Measurements from ENCODE around the gene GRIA4.

GRIA4 gene

DNA sequence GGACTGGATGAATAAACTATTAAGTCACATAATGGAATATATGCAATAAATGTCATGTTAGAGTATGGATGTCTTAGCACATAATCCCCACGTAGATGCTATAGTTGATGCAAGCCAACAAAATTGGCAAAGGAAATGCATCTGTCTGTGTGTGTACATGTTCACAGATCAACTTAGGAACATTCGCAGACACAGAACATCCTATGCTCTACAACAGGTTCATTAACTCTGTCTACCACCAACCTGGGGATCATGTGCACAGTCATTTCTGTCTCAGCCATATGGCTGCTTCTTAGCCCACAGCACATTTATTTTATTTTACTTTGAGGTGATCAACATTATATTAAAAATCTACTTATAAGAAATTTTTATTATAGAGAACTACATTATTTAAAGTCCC lies 407.2 kb downstream of the GRIA4 start:
- DNase-seq, result no peak

DNA sequence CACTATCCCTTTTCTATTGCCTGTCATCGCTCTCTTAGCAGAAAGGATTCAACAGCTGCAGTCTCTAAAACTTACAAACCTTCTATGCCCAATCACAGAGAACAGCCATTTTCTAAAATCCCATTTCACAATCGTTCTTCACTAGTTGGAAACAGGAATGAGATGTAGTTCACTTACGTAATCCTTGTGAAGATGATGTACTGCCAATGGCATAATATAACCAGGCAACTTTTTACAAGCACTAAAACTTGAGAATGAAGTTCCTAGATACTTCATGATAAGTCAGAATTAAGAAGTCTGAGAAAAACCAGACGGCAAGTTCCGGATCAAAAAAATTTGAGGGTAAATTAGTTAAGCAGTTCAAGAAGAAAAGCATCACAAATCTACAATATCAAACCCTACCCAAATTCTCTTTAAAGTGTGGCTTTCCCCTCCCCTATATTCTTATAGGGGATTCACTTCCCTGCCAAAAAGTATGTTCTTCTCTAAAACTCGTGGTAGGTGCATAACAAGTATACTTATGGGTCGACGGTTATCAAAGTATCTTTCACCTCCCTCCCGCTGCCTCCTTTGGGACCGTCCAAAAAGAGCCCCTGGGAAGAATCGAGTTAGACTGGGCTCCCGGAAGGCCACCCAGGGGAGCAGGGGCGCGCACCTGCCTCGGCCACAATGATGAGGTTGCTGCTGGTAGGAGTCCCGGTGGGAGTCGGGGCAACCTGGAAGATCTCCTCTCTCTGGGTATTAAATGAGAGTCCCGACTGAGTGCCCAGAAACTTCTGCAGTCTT lies 411.5 kb downstream of the GRIA4 start:
- peak; percentile 85 for DNase-seq

DNA sequence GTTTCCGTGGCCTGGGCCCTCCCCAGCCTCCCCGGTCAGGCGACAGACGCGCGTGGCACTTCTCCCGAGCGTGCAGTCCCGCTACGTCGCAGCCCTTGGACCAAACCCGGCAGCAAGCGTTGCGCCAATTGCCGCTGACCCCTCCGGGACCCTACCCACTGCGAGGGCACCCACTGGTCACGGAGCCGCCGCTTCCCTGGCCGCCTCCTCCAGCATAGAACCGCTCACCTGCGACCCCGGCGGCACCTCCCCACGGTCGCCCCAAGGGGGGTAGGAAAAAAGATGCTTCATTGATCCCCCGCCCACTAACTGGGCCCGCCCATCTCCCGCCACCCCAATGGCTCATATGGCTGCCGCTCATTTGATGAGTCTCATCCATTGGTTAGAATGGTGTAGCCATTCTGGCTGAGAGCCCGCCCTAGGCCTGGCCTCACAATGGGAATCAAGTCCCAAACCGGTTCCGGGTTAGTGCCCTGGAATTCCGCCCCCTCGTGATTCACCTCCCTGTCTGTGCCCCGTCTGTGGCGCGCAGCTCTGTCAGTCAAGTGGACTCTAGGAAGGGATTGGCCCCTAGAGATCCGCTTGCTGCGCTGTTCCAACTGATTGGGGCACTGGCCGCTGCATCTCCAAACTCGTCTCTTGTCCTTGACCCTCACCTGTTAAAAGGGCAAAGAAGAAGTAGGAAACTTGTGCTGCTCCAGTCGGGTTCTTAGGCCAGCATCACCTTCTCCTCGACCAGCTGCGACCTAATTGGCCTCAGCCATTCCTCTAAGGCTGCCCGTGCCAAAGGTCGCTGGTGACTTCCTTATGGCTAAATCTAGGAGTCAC lies 412.3 kb downstream of the GRIA4 start, which contains the start of gene MSANTD4:
Gene MSANTD4 (minus strand): TSS at position 274 of the 828 bp plus-strand sequence. CDS start 11,323 bp downstream, outside the sequence.
- peak; percentile 99 for DNase-seq

DNA sequence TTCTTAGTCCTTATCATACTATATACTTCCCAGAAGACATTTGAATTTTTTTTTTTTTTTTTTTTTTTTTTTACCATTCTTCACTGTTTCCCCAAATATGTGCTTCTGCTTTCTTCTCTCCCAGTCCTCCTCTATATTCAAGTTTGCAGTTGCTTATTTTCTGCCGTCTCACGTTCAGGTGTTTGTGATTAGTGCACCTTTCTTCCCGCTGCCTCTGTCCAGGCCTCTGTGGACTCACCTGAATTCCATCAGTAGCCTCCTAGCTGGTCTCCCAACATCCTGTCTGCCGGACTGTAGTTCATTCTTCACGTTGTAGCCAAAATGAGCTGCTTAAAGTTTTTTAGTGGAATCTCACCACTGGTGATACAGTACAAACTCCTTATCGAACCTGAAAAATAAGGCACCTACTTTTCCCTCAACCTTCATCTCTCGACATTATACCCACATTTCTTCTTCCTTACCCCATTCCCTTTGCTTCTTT lies 413.0 kb downstream of the GRIA4 start:
- DNase-seq, result no peak

DNA sequence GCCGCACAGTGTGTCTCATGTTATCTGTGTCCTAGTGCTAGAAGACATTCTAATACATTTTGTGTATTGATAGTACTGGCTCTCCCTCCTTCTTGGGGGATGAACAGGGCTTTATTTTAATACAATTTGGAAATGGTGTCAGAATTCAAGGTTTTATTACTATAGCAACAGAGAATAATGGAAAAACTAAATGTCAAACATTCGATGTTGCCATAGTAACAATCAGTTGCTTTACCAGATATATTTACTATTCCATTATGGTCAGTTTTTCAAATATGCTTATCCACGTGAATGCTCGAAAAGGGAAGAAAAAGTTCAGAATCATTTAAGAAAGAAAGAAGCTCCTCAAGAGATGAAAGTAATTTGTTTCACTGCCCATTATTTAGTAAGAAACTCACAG lies 420.7 kb downstream of the GRIA4 start:
- no peak for DNase-seq

DNA sequence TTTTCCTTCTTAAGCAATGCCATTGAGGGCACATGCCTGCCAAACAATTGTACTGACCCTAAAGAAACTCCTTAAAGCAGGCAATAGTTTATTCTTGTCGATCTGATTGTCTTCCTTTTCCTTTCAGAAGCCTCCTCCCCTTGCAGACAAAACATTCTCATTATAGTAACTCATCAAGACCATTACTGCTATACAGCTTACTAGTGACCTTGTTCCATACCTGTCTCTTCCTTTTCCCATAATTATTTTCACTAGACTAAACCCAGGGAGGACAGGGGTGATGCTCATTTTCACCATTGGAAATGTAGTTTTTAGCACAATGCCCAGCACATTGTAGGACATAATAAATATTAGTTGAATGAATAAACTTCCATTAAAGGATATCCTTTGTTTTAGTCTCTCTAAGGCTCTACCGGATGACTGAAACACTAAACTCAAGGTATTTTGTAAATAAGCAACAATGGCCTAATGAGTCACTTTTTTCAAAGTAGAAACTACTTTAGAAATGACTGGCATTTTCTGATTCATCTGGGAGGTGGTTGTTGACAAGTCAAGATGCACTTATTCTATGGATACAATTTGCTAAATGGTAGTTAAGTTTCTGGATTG lies 421.4 kb downstream of the GRIA4 start:
- no peak for DNase-seq
